Esophagus muscularis mucosa (tissue), 4 donors: ENCODE data around the gene LRP8.

Source experiments
- EP300 ChIP-seq: sonication (generic); formaldehyde crosslinking; IDR thresholded peaks from one replicate; pipeline ENCODE4 v1.6.1; 2017; ENCODE audit warnings: antibody characterized with exemption
- POLR2A ChIP-seq: fragments of 450-650 bp; IDR thresholded peaks from one replicate; pipeline ENCODE4 v1.6.1; 2017; ENCODE audit warnings: antibody characterized with exemption, moderate library complexity, mild to moderate bottlenecking, low read depth
- TF ChIP-seq, protein P1 (sequence below), 3 experiments: fragments of 200-600 bp in 2 of 3; fragments of 450-650 bp in 1 of 3; sonication (generic) in 2 of 3; IDR thresholded peaks; one replicate each; pipeline ENCODE4 v1.5.1; 2017 to 2019; ENCODE audit warnings: antibody characterized with exemption in 3 of 3, mild to moderate bottlenecking in 2 of 3, moderate library complexity in 1 of 3

DNA sequence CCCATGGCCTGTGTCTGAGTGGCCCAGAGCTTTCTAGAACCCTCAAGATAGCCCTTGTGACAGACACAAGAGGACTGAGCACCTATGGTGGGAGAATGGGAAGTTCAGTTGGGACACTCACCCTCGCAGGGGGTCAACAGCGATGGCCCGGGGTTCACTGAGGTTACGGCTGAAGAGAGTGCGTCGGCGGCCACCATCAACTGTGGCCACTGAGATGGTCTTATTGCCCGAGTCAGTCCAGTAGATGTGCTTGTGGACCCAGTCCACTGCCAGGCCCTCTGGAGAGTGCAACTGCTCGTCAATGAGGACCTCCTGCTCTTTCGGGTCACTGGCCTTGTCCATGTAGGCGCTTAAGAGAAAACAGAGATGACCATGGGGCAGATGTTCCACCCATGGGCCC, 63.8 kb downstream of the LRP8 start:
- TF ChIP-seq, protein P1, sequence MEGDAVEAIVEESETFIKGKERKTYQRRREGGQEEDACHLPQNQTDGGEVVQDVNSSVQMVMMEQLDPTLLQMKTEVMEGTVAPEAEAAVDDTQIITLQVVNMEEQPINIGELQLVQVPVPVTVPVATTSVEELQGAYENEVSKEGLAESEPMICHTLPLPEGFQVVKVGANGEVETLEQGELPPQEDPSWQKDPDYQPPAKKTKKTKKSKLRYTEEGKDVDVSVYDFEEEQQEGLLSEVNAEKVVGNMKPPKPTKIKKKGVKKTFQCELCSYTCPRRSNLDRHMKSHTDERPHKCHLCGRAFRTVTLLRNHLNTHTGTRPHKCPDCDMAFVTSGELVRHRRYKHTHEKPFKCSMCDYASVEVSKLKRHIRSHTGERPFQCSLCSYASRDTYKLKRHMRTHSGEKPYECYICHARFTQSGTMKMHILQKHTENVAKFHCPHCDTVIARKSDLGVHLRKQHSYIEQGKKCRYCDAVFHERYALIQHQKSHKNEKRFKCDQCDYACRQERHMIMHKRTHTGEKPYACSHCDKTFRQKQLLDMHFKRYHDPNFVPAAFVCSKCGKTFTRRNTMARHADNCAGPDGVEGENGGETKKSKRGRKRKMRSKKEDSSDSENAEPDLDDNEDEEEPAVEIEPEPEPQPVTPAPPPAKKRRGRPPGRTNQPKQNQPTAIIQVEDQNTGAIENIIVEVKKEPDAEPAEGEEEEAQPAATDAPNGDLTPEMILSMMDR (IDR thresholded peaks at IDR 0.05): no peak
- TF ChIP-seq POLR2A (no peak), EP300 (no peak)
